Cerebellar nuclear complex (tissue), 1 donor: ENCODE measurements around the gene AKAP13.

Experiments
- DNase-seq, 2 experiments: peaks; one replicate each; lab custom pipeline; 2025; lab: John Stamatoyannopoulos, UW

AKAP13 gene

GRCh38 chr15:85770096-85771041 lies 390.0 kb downstream of the AKAP13 start:
- no peak for DNase-seq

GRCh38 chr15:85771271-85771670 lies 390.9 kb downstream of the AKAP13 start:
- no peak for DNase-seq

GRCh38 chr15:85771781-85772445 lies 391.5 kb downstream of the AKAP13 start:
- DNase-seq: no peak

- no peak for DNase-seq
These were observed 392.3 kb downstream of the AKAP13 start for GRCh38 chr15:85772668-85773067.

GRCh38 chr15:85773249-85773648 lies 392.8 kb downstream of the AKAP13 start:
- no peak for DNase-seq

GRCh38 chr15:85773970-85774369 lies 393.6 kb downstream of the AKAP13 start:
- no peak for DNase-seq

- DNase-seq: no peak
These were observed 397.1 kb downstream of the AKAP13 start for GRCh38 chr15:85777250-85778106.

GRCh38 chr15:85778107-85778776 lies 397.8 kb downstream of the AKAP13 start:
- DNase-seq: no peak

- no peak for DNase-seq
These were observed 398.8 kb downstream of the AKAP13 start for GRCh38 chr15:85779249-85779648.

GRCh38 chr15:85780225-85780985 lies 400.0 kb downstream of the AKAP13 start:
- no peak for DNase-seq

GRCh38 chr15:85781099-85781498 lies 400.7 kb downstream of the AKAP13 start:
- no peak for DNase-seq

- DNase-seq: no peak
These were observed 401.7 kb downstream of the AKAP13 start for GRCh38 chr15:85782064-85782463.

- DNase-seq: no peak
These were observed 405.7 kb downstream of the AKAP13 start for GRCh38 chr15:85785887-85786780.

- no peak for DNase-seq
These were observed 406.3 kb downstream of the AKAP13 start for GRCh38 chr15:85786781-85787114.

- no peak for DNase-seq
These were observed 408.5 kb downstream of the AKAP13 start for GRCh38 chr15:85788771-85789495.

- DNase-seq: no peak
These were observed 409.1 kb downstream of the AKAP13 start for GRCh38 chr15:85789496-85789875.

GRCh38 chr15:85792102-85792731 lies 411.8 kb downstream of the AKAP13 start:
- no peak for DNase-seq

GRCh38 chr15:85792912-85793590 lies 412.6 kb downstream of the AKAP13 start:
- DNase-seq: no peak
